ENCODE data around the gene ATL2.

The ATL2 gene

GRCh38 chr2:38394903-38395341, 17.8 kb upstream of the ATL2 start (continued):
- TF ChIP-seq ZIC2 (tag by site-specific recombination; IDR thresholded peaks at IDR 0.05) (no peak), ZNF830 (tag by site-specific recombination; IDR thresholded peaks at IDR 0.05; ENCODE audit: low read depth) (no peak), ZNF121 (tag by site-specific recombination; IDR thresholded peaks at IDR 0.05) (no peak), ZNF214 (tag by site-specific recombination; IDR thresholded peaks at IDR 0.05; ENCODE audit: borderline replicate concordance) (no peak), ZNF26 (tag by site-specific recombination; IDR thresholded peaks at IDR 0.05) (no peak), GLI4 (tag by site-specific recombination; IDR thresholded peaks at IDR 0.05) (no peak), OSR2 (tag by site-specific recombination; IDR thresholded peaks at IDR 0.05) (peak; percentile 77), ZNF596 (tag by site-specific recombination; IDR thresholded peaks at IDR 0.05) (no peak), ZNF148 (tag by site-specific recombination; IDR thresholded peaks at IDR 0.05; ENCODE audit: borderline replicate concordance) (no peak), ZNF311 (tag by site-specific recombination; IDR thresholded peaks at IDR 0.05; ENCODE audit: borderline replicate concordance) (no peak), MEIS1 (CRISPR knock-in tag; IDR thresholded peaks at IDR 0.05; ENCODE audit: borderline replicate concordance) (no peak), TSHZ1 (tag by site-specific recombination; IDR thresholded peaks at IDR 0.05; ENCODE audit: borderline replicate concordance) (peak; percentile 95), ZNF585B (tag by site-specific recombination; IDR thresholded peaks at IDR 0.05) (no peak), ZNF521 (tag by site-specific recombination; IDR thresholded peaks at IDR 0.05) (no peak), ZNF335 (tag by site-specific recombination; conservative IDR thresholded peaks at IDR 0.05) (peak; percentile 61), ZBTB8A (tag by site-specific recombination; IDR thresholded peaks at IDR 0.05) (no peak; the same call in 1 of the 2 replicates), ZNF221 (tag by site-specific recombination; IDR thresholded peaks at IDR 0.05; ENCODE audit: borderline replicate concordance) (no peak), ZBTB26 (tag by site-specific recombination; optimal IDR thresholded peaks at IDR 0.05) (no peak), KLF9 (tag by site-specific recombination; IDR thresholded peaks at IDR 0.05; ENCODE audit: low read depth) (no peak), ZNF302 (tag by site-specific recombination; IDR thresholded peaks at IDR 0.05; ENCODE audit: low read depth) (no peak), ZNF548 (tag by site-specific recombination; IDR thresholded peaks at IDR 0.05) (no peak), ZNF664 (tag by site-specific recombination; IDR thresholded peaks at IDR 0.05) (peak; percentile 64), YY2 (tag by site-specific recombination; IDR thresholded peaks at IDR 0.05) (0 out of 2 replicates have a peak, but pooled peaks have one; percentile 44), GLIS1 (tag by site-specific recombination; IDR thresholded peaks at IDR 0.05) (peak; percentile 33; the same call in 1 of the 2 replicates), ZNF488 (tag by site-specific recombination; IDR thresholded peaks at IDR 0.05) (no peak), ZNF114 (tag by site-specific recombination; IDR thresholded peaks at IDR 0.05) (no peak), ZNF629 (tag by site-specific recombination; IDR thresholded peaks at IDR 0.05) (peak; percentile 92), ZNF157 (tag by site-specific recombination; IDR thresholded peaks at IDR 0.05) (no peak), ZNF133 (tag by site-specific recombination; IDR thresholded peaks at IDR 0.05) (no peak), YY1 (tag by site-specific recombination; IDR thresholded peaks at IDR 0.05) (peak; percentile 49; the same call in 1 of the 2 replicates), ZNF529 (tag by site-specific recombination; IDR thresholded peaks at IDR 0.05; ENCODE audit: insufficient replicate concordance) (no peak), ZNF366 (tag by site-specific recombination; conservative IDR thresholded peaks at IDR 0.05) (peak; percentile 95), HOXA7 (CRISPR knock-in tag; IDR thresholded peaks at IDR 0.05; ENCODE audit: borderline replicate concordance) (no peak)

Data from HEK293 (cell line).